ENCODE results near the gene MS4A13.
"Not testable (repeated sequence)": the region's sequence is repeated elsewhere in the genome, so short reads cannot be mapped to it uniquely, and the experiment has no call there.

MS4A13 gene, protein sequence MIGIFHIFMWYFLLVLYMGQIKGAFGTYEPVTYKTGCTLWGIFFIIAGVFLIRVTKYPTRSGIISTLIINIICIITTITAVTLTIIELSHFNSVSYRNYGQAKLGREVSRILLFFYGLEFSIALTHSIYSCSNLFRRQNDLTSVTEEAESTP

DNA sequence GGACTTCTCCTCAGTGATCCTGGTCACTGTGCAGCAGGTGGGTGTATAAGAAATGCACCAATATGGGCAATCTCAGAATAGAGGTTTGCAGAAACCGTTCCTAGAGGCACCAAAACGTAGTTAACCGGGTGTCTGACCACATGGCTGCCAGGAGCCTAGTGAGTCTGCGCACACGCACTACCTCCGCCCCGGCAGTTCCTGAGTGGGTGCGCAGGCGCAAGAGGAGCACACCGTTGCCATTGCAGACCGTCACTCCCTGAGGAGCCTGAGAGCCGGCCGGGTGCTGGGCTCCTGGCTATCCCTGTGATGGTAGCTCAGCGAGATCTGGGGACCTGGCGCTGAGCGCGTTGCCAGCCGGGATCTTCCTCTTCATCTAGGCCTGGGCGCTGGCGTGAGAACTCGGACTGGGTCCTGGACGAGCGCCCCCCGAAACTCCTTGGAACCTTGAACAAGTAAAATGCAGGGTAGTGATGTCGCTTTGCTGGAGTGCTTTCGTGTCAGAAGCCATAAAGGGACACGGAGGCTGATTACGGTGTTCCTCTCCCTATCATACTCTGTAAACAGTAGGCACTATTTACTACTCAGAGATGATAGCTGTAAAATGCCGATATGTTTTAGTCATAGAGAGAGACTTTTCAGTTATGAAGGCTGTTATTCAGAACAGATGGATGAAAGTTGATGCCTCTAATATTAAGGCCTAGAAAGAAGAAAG is at the start of gene MS4A13:
TSS of gene MS4A13 (plus strand) at position 249 of the 712 bp plus-strand sequence. CDS start 2,692 bp downstream, outside the sequence.
- DNase-seq, result no peak

DNA sequence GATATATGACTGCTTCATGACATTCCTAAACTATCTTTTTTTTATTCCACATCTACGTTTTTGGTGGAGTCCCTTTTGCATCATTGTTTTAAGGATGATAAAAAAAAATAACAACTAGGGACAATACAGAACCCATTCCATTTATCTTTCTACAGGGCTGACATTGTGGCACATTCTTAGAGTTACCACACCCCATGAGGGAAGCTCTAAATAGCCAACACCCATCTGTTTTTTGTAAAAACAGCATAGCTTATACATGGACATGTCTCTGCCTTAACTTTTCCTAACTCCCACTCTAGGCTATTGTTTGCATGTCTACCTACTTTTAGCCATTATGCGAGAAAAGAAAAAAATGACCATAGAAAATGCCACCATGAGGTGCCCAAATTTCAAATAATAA is 46.4 kb upstream of the MS4A13 start:
- DNase-seq, result no peak

DNA sequence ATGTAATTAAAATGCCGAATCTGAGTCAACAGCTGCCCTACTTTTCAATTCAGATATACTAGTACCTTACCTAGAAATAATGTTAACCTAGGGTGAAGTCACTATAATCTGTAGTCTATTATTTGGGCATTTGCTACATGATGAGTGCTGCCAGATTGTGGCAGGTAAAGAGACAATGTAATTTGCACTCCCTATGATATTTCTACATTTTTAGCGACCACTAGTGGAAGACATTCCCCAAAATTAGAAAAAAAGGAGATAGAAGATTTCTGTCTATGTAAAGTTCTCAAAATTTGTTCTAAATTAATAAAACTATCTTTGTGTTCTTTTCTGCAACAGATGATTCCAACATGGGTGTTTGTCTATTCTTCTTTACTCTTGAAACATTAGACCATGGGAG is 45.5 kb upstream of the MS4A13 start:
- no peak for DNase-seq

DNA sequence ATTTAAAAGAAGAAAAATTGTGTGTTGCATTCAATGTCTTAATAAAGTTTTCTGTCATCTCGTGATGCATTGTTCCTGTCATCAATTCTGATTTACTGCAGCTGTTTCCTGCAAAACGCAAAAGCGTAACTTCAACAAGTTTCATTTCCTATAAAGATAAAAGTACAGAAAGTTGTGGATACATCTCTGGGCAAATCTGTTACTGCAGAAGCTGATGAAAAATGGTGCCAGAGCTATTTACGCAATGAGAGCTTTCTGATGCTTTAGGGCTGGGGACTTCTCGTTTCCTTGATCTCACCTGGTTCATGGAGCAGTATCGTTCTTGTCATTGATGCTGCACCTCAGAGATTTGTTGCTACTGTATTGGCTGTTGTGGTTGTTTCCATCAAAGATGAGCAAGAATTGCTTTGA is 38.2 kb upstream of the MS4A13 start:
- no peak for DNase-seq

DNA sequence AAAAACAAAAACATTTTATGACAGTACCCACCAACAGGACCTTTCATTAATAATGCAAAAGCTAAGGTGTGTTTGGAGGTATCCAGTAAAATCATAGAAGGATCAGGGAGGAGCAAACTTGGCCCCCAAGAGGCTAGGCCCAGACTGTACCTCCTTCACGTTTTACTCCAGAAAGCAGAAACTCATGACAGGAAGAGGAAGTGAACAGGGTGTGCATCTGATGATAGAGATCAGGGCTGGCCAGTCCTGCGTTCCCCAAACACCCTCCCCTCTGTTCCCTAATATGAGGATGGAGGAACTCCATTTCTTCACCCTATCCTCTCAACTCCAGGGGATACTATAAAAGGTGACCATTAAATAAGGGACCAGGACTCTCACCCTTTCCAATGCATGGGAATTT is 32.8 kb upstream of the MS4A13 start:
- DNase-seq, result no peak

DNA sequence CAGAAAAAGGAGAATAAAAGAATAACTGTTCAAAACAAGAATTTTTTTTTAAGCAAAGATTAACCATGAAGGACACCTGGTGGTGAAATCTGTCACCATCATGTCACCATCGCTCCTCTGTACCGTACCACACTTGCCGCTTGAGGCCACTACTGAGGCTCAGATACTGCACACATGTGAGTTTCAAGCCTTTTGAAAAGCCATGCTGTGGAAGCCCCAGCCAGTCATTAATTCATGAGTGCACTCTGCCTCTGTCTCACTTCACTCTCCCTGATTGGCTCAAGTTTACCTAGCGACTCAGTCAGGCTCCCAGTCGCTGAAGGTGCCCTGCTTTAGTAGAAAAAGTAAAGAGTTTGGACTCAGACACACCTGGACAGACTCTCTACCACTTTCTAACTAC is 29.2 kb upstream of the MS4A13 start:
- DNase-seq, result no peak

DNA sequence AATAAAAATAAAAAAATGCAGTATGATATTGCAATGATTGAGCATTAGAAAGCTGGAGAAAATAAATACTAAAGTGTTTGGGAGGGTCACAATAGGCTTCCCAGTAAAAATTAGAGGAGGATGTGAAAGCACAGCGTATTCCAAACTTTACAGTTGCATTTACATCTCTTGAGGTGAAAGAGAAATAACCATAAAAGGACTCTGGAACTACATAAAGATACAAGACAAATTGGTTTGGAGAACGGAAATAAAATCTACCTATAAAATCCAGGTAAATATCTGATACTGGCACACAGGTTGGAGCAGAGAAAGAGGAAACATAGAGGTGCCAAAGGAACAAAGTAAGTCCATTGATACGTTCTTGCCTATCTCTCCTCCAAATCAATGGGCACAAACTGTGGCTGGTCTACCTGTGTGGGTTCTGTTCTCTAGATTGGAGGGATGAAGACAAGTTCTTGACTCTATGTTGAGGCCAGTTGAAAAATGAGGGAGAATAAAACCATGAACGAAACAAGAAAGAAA is 22.6 kb upstream of the MS4A13 start, which contains the start of gene MS4A12:
TSS of gene MS4A12 (plus strand) at position 291 of the 522 bp plus-strand sequence. CDS start 4,541 bp downstream, outside the sequence.
- no peak for DNase-seq

DNA sequence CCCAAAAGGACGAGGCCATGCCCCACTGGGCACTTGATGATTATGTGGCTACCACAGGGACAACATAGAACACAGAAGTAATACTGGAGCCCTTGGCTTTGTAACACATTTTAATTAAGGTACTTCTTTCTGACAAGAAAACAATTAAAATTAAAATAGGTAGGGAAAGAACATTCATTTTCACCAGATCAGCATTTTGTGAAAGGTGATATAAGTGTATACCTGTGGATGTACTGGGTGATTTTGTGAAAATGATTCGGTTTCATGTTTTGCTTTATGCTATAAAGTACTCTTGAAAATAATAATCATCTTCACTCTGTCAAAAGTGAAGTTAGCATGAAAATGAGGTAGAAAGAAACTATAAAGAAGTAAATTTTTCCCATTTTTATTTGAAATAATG is 21.7 kb upstream of the MS4A13 start:
- DNase-seq, result no peak

DNA sequence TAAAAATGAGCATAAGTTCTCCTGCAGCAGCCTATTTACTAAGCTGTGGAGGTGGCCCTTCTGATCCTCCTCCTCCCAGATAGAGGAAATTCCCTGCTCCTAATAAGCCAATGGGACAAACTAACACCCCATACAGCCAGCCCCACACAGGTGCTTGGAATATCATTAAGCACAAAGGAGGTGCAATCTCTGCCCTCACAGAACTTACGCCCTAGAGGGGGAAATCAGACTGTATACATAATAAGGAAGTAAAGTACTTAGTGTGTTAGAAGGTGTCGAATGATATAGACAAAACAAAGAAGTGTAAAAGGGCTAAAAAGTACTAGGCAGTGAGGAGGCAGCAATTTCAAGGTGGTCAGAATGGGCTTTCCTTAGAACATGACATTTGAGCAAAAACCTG is 16.8 kb upstream of the MS4A13 start:
- no peak for DNase-seq

DNA sequence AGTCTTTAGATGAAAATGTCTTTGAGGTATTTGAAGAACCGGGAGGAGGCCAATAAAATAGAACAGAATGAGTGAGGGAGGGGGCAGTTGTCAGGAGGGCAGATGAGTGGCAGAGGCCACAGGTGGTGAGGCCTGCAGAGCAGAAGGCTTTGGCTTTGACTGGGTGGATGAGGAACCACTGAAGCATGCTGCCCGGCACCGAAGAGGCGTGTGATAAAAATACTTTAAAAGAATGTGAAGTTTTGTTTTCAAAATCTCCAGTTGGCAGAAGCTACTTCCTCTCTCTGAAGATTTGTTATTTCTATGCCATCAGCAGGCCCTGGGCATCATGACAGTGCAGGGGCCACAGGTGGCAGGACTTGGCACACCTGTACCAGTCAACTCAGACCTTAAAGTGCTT is 16.3 kb upstream of the MS4A13 start:
- no peak for DNase-seq

DNA sequence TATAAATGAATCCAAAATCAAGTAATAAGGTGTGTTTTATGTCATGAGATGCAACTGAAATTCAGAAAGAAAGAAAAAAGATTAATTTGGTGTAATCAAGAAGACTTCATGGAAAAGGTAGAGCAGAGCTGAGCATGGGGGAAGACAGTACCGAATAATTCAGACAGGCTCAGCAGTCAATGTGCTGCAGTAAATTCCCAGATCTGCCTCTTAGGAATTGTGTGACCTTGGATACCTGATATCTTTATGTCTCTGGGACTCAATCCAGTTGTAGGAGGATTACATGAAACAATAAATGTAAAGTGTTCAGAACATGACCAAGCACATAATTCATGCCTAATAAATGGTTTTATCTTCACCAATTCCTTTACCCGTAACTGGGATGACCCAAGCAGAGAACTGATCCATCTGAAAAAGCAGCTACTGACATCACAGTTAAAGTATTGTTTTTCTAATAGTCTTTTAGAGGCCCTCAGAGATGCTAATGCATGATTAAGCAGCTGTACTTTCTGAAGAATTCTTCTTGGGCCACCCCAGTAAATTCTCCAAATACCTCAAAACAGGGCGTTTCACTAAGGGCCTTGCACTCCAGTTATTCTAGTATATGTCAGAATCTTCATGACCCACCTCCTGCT is 14.8 kb upstream of the MS4A13 start:
- peak; percentile 8 for DNase-seq

DNA sequence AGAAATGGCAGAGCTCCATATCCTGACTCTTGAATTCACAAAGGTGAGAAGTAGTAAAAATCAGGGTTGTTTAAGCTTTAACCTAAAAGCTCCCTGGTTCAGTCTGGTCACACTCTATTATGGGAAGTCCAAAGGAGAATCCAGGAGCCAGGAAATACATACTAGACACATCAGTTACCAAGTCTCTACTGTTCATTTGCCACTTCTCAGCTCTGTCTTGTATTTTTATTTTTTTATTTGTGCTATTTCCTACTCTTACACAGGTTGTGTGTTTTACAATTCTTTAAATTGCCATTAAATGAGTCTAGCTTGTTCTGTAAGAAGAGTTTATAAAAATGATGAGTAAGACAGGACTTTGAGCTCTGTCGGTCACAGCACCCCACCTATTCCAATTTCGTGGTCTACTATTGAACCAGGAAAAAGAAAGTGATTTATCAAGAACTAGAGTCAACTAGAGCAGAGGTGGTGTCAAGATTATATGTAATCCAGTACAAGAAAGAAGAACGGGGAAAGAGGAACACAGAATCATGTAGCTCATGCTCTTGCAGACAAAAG is 12.9 kb upstream of the MS4A13 start:
- DNase-seq, result no peak

DNA sequence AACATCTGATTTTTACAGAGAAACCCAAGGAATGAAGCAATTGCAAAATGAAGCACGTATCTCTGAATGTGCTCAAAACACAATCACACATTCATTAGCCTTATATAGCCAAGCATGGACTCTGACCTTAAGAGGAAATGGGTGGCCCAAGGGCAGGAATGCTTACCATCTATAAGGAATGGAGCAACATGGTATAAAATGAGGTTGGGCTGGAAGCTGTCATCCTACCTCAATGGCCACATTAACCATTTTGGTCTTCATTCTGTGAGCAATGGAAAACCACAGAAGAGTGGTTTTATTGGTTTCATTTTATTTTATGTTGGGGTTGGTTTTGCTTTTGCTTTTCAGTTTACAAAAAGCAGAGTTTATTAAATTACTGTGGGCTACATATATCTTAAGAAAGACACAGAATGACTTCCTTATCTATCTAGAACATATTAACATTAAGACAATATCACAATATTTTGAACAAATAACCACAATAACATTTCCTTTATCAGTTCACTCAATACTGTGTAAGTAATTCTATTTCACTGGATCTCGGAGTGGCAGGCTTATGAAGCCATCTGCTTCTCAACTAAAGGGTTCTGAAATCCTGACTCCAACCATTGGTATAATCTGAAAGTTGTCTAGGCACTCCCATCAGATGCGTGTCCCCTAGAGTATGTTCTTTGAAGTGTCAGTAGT is 10.8 kb upstream of the MS4A13 start:
- no peak for DNase-seq

DNA sequence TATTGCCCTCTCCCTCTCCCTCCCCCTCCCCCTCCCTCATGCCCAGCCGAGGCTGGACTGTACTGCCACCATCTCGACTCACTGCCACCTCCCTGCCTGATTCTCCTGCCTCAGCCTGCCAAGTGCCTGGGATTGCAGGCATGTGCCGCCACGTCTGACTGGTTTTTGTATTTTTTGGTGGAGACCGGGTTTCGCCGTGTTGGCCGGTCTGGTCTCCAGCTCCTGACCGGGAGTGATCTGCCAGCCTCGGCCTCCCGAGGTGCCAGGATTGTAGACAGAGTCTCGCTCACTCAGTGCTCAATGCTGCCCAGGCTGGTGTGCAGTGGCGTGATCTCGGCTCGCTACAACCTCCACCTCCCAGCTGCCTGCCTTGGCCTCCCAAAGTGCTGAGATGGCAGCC is 5.6 kb upstream of the MS4A13 start:
- not testable (repeated sequence) for DNase-seq

DNA sequence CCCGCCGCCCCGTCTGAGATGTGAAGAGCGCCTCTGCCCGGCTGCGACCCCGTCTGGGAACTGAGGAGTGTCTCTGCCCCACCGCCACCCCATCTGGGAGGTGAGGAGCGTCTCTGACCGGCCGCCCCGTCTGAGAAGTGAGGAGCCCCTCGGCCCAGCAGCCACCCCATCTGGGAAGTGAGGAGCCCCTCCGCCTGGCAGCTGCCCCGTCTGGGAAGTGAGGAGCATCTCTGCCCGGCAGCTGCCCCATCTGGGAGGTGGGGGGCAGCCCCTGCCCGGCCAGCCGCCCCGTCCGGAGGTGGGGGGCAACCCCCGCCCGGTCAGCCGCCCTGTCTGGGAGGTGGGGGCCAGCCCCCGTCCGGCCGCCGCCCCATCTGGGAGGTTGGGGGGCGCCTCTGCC is 5.0 kb upstream of the MS4A13 start:
- DNase-seq, result not testable (repeated sequence)

DNA sequence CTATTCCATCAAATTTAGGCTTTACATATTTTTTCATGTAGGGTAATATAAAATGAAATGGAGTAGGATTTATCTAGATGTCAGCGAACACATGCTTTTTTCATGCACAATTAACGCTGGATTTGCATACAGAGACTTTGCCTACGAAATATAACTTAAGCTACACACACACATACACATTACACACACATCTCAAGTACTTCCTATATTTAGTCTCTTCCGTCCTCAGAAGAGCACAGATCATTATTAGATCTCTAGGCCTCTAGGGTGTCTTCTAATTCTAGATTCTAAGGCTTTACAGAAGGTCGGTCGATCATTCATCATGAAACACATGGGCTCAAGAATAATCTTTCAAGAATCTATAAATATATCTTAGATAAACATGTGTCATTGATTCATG is 3.8 kb upstream of the MS4A13 start:
- no peak for DNase-seq

DNA sequence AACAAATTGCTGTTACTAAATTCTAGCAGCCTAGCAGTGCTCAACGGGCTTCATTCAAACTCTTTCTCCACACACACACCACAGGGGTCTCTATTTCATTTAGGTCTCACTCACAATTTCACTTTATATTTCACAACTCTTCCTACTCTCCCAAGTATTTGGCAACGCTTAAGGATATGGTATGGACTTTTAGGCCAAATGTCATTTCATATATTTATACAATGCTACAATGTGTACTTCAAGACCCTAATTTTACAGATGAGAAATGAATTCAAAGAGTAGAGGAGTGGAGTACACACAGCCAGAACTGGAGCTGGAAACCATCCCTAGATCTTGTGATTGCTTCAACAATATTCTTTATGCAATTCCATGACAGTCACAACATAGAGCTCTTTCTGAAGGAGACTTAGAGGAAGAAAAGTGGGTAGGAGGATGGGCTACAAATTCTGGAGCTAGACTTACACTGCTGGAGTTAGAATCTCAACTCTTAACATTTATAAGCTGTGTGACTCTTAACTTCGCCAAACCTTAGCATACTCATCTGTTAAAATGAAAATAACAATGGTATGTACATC is 2.5 kb upstream of the MS4A13 start:
- DNase-seq, result no peak

DNA sequence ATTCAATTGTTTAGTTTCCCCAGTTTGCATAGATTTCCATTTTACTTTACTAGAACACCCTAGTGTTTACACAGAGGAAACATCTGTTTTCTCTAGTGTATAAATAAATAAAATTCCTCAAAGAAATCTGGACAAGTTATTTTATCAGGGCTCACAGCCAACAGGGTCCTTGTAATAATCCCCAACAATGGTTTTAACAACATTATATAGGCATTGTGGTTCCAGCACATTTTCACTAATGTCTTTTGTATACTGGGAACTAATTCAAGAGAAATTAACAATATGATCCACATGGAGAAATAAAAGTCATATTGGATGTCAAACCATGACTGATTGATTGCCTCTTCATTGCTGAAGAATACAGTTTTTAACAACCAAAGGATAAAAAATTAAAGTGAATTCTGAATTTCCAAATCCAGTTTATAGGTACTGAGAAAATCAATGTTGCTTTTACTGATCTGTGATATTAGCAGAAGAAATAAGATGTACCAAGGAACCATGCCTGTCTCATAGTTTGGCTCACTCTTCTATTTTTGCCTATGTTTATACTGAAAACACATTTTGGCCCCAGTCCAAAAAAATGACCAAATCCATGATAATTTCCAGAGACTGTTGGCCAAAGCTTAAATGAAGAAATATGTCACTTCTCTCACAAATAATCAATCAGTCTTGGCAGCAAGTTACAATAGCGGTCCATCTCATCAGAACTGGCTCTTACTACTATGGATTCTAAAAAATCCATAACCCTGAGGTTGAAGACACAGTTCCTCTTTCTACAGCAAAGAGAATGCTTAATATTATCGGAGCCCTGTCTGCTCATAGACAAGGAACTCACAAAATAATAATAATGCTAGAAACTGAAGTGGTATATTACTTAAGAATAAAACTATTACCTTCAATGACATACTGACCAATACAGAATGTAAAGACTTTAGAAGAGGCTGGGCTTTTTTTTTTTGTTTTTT is 1.4 kb upstream of the MS4A13 start:
- DNase-seq, result no peak

DNA sequence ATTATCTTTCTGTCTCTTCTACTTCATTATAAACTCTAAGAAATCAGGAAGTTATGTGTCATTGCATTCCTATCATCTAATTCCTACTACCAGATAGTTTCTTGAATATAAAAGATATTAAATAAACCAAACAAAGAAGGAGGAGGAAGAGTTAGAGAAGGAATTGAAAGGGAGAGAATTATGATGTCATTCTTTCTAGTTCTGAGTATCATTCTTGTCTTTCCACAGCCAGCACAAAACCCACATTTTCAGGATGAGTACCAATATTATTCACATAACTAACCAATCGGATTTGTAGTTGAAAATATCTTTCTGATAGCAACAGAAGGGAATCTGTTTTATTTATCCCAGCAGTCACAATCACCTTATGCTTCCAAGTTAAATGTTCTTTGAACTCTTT is 13.3 kb downstream of the MS4A13 start:
- no peak for DNase-seq

DNA sequence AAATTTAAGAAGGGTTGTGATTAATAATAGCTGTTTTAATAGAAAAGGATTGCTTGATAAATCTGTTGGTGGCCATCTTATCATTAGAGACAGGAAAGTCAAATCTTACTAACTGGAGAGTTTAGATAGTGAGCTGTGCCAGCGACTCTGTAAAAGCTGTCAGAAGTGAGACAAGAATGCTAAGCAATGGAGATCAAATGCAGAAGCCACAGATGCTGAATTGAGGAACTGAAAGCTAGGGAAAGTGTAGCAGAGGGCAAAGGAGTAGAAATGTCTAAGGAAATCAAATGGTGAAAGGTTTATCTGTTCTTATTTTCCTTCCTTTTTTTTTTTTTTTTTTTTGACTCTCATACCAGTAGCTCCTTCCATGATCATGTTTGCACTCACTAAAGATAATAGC is 13.7 kb downstream of the MS4A13 start:
- DNase-seq, result no peak

DNA sequence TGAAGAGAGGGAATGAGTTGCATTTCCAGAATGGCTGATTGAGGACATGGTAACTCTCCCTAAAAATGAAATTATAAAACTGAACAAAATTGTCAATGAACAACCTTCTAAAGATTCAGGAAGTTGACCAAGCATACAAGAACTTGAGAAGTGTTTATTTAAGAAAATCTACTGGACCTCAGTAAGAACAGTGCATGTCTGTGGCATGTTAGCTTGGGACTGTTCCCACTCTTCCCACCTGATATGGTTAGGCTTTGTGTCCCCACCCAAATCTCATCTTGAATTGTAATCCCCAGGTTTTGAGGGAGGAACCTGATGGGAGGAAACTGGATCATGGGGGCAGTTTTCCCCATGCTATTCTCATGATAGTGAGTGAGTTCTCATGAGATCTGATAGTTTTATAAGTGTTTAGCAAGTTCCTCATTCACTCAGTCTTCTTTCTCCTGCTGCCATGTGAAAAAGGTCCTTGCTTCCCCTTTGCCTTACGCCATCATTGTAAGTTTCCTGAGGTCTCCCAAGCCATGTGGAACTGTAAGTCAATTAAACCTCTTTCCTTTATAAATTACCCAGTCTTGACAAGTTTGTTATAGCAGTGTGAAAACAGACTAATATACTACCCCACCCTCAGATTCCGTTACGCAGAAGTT is 15.4 kb downstream of the MS4A13 start:
- DNase-seq, result no peak

All from fibroblast of skin of right biceps (primary cell).